GM23338 (cell line): ENCODE measurements around the gene GPANK1. TPM values are rescaled to one million over a fixed set of nuclear protein-coding genes. Genes with fewer than 3 reads are reported as not detected.

Experiments used
- ATAC-seq: fragments of 200-7000 bp; cut with Tn5 transposase; 3 replicates; pipeline ENCODE4 v1.9.1; 2020
- DNase-seq: peaks from one replicate; pipeline ENCODE4 v3.0.0-alpha.2; 2015; ENCODE audit warnings: low spot score
- H2AFZ ChIP-seq: fragments of 200-600 bp; sonication (generic); 2 replicates; pipeline ENCODE4 v1.8.0; 2016; ENCODE audit warnings: antibody characterized with exemption, mild to moderate bottlenecking, moderate library complexity
- H3F3A ChIP-seq: fragments of 200-600 bp; sonication (generic); replicated peaks from 2 replicates; pipeline ENCODE4 v1.8.0; 2017; ENCODE audit warnings: antibody characterized with exemption, mixed run types, low read depth
- H3K27ac ChIP-seq: fragments of 200-600 bp; sonication (generic); 2 replicates; pipeline ENCODE4 v1.6.1; 2016; ENCODE audit warnings: low read depth
- H3K27me3 ChIP-seq: fragments of 200-600 bp; sonication (generic); 2 replicates; pipeline ENCODE4 v1.8.0; 2016; ENCODE audit warnings: mild to moderate bottlenecking, mixed run types, moderate library complexity; ENCODE audit not compliant: insufficient read depth
- H3K36me3 ChIP-seq: fragments of 200-600 bp; sonication (generic); 2 replicates; pipeline ENCODE4 v1.8.0; 2016; ENCODE audit warnings: mild to moderate bottlenecking; ENCODE audit not compliant: insufficient read depth
- H3K4me1 ChIP-seq: fragments of 200-600 bp; sonication (generic); 2 replicates; pipeline ENCODE4 v1.8.0; 2016; ENCODE audit warnings: mild to moderate bottlenecking, moderate library complexity; ENCODE audit not compliant: insufficient read depth
- H3K4me2 ChIP-seq: fragments of 200-600 bp; sonication (generic); 2 replicates; pipeline ENCODE4 v1.7.1; 2017; ENCODE audit warnings: mixed run types
- H3K4me3 ChIP-seq: fragments of 200-600 bp; sonication (generic); 2 replicates; pipeline ENCODE4 v1.6.1; 2016; ENCODE audit warnings: mixed run types
- H3K79me2 ChIP-seq: fragments of 200-600 bp; sonication (generic); replicated peaks from 2 replicates; pipeline ENCODE4 v1.8.0; 2017; ENCODE audit warnings: mild to moderate bottlenecking; ENCODE audit not compliant: insufficient read depth
- H3K9me2 ChIP-seq: fragments of 200-600 bp; sonication (generic); 2 replicates; pipeline ENCODE4 v1.8.0; 2017; ENCODE audit not compliant: insufficient read depth
- H4K20me1 ChIP-seq: fragments of 200-600 bp; sonication (generic); replicated peaks from 2 replicates; pipeline ENCODE4 v1.8.0; 2017; ENCODE audit warnings: mild to moderate bottlenecking; ENCODE audit not compliant: insufficient read depth
- H3K27ac Mint-ChIP-seq: 2 replicates; pipeline ENCODE4 v1.8.0; 2020; ENCODE audit warnings: inconsistent platforms, mild to moderate bottlenecking, moderate library complexity, mixed read lengths
- H3K27me3 Mint-ChIP-seq: 3 replicates; pipeline ENCODE4 v1.8.0; 2022; ENCODE audit warnings: low read depth, mild to moderate bottlenecking, moderate library complexity, mixed read lengths, inconsistent platforms; ENCODE audit not compliant: insufficient read depth, poor library complexity
- H3K36me3 Mint-ChIP-seq: 3 replicates; pipeline ENCODE4 v1.8.0; 2021; ENCODE audit warnings: low read depth, mild to moderate bottlenecking, inconsistent platforms, moderate library complexity, mixed read lengths
- H3K4me1 Mint-ChIP-seq: 3 replicates; pipeline ENCODE4 v1.8.0; 2020; ENCODE audit warnings: mild to moderate bottlenecking, inconsistent platforms, mixed read lengths
- H3K4me3 Mint-ChIP-seq: 3 replicates; pipeline ENCODE4 v1.8.0; 2021; ENCODE audit warnings: moderate library complexity, mild to moderate bottlenecking, inconsistent platforms, mixed read lengths
- H3K9me3 Mint-ChIP-seq: 3 replicates; pipeline ENCODE4 v1.8.0; 2020; ENCODE audit warnings: moderate library complexity, mild to moderate bottlenecking, inconsistent platforms, mixed read lengths
- POLR2AphosphoS5 ChIP-seq: IDR thresholded peaks from 2 replicates; pipeline ENCODE4 v1.6.1; 2016; ENCODE audit warnings: antibody characterized with exemption, low read depth
- STAT1 ChIP-seq: IDR thresholded peaks from one replicate; pipeline ENCODE4 v1.6.1; 2016; ENCODE audit warnings: antibody characterized with exemption; ENCODE audit not compliant: unreplicated experiment
- ZNF462 ChIP-seq: fragments of 250-450 bp; sonication (Bioruptor Pico); IDR thresholded peaks from 2 replicates; pipeline ENCODE4 v1.5.0; 2020; ENCODE audit warnings: mild to moderate bottlenecking, moderate library complexity
- polyA plus RNA-seq: library from polyadenylated mRNA; unstranded; fragments of >200 nt; fragmentation: Nextera tagmentation; extraction: Ambion mirVana; gene quantifications from 2 replicates; pipeline ENCODE4 v1.2.1, GENCODE V29; 2016
- total RNA-seq: library from RNA; depleted of rRNA; stranded (reverse); fragments of >200 nt; shearing (Covaris generic); gene quantifications from 2 replicates; pipeline ENCODE4 v1.2.3, GENCODE V29; 2014
- TF ChIP-seq, protein P1 (sequence below), 2 experiments: fragments of 200-600 bp in 1 of 2; sonication (generic) in 1 of 2; conservative IDR thresholded peaks; 2 replicates each; pipeline versions ENCODE4 v1.5.1 to v1.6.1; 2016 to 2017; ENCODE audit warnings: antibody characterized with exemption in 2 of 2, low read depth in 2 of 2, mild to moderate bottlenecking in 2 of 2, moderate library complexity in 1 of 2

GPANK1 gene
- total and polyA plus RNA-seq, 2 experiments from 2014 or later: 27.1 to 49.2 TPM

DNA sequence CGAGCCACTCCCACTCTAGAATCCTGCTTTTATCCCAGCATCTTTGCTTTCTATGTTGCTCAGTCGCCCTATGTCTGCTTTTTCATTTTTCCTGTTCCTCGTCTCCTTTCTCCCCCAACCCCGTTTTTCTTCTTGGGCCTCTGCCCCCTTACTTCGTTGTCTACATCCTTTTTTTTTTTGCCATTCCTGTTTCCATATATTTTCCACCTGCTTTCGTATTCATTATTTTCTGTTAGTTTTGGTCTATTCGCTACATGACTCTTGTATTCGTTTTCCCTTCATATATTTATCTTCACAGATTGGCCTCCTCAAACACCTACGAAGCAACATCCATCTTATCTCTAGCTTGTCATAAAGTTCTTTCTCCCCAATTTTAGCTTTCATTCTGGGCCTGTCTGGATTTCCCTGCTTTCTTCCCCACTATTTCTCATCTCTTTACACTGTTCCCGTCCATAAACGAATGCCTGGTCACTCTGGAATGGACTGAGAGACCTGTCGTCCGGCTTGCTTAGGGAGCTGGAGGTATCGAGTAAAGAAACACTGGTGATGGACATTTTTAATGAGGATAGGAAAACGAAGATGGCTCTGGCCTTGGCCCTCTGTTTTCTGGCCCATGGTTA is 43.4 kb downstream of the GPANK1 start (continued):
- no peak for TF ChIP-seq ZNF462 (CRISPR knock-in tag)

- H3K4me3 Mint-ChIP-seq: peak within 1 kb of the TSS; percentile 94
- DNase-seq (peak; percentile 91), ATAC-seq (peak; percentile 77)
- peaks cover 6% of the 10 kb centered on the region for H3K9me3 Mint-ChIP-seq
- H3K36me3 Mint-ChIP-seq: peaks cover 56% of the 10 kb centered on the region
- Histone ChIP-seq H3K9me2 (no peaks in the 10 kb centered on the region), H3K4me1 (peaks cover 25% of the 10 kb centered on the region), H3F3A (peaks cover 26% of the 10 kb centered on the region), H2AFZ (no peak within 1 kb of the TSS), H3K36me3 (peaks cover 33% of the 10 kb centered on the region), H3K4me2 (peak within 1 kb of the TSS; percentile 99), H3K27ac (peak within 1 kb of the TSS; percentile 100), H3K79me2 (peaks cover 44% of the 10 kb centered on the region), H3K4me3 (peak within 1 kb of the TSS; percentile 100), H3K27me3 (no peaks in the 10 kb centered on the region), H4K20me1 (peaks cover 30% of the 10 kb centered on the region)
- peaks cover 21% of the 10 kb centered on the region for H3K27me3 Mint-ChIP-seq
- H3K27ac Mint-ChIP-seq: peak within 1 kb of the TSS; percentile 100
- TF ChIP-seq, protein P1, sequence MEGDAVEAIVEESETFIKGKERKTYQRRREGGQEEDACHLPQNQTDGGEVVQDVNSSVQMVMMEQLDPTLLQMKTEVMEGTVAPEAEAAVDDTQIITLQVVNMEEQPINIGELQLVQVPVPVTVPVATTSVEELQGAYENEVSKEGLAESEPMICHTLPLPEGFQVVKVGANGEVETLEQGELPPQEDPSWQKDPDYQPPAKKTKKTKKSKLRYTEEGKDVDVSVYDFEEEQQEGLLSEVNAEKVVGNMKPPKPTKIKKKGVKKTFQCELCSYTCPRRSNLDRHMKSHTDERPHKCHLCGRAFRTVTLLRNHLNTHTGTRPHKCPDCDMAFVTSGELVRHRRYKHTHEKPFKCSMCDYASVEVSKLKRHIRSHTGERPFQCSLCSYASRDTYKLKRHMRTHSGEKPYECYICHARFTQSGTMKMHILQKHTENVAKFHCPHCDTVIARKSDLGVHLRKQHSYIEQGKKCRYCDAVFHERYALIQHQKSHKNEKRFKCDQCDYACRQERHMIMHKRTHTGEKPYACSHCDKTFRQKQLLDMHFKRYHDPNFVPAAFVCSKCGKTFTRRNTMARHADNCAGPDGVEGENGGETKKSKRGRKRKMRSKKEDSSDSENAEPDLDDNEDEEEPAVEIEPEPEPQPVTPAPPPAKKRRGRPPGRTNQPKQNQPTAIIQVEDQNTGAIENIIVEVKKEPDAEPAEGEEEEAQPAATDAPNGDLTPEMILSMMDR (conservative IDR thresholded peaks at IDR 0.05; ENCODE audit: low read depth in 2 of 2): no peak
- TF ChIP-seq POLR2AphosphoS5 (peak; percentile 67), STAT1 (no peak)
- peaks cover 19% of the 10 kb centered on the region for H3K4me1 Mint-ChIP-seq
Observed at GRCh38 chr6:31620586-31621319, 44.0 kb downstream of the GPANK1 start, which contains the start of gene PRRC2A. Gene PRRC2A (plus strand): TSS chr6:31620715. CDS start chr6:31622790, 2,075 bp downstream.
